ENCODE data around the gene ZNF892.
"Not testable (repeated sequence)": the region's sequence is repeated elsewhere in the genome, so short reads cannot be mapped to it uniquely, and the experiment has no call there.

Gene ZNF892

GRCh38 chr2:95231723-95232122 lies 24.4 kb downstream of the ZNF892 start:
- DNase-seq, result peak in 10 of 14 donors; percentile 2 to 70 (median 36)

GRCh38 chr2:95232232-95232631 lies 24.9 kb downstream of the ZNF892 start:
- peak in 1 of 14 donors; percentile 5 for DNase-seq

DNA sequence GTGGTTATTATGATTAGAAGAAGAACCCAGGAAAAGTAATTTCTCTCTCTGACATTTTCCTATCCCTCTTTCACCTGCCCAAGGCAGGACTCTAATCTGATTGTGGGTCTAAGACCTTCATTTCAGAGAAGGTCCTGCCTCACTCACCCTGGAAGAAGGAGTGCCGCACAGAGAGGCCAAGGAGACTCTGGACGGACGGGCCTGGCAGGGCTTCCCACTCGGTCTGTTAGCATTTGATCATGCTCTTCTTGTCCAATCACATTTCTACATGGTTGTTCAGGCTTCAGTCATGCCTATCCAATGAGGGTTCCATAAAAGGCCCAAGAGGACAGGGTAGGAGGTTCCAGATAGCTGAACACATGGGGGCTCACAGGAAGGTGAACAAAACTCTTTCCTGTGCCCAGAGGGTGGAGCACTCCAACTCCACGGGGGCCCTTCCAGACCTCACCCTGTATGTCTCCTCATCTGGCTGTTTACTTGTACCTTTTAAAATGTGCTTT lies 27.0 kb downstream of the ZNF892 start:
- no peak for DNase-seq

- no peak for DNase-seq
Measured at GRCh38 chr2:95234816-95235215, 27.5 kb downstream of the ZNF892 start.

- DNase-seq, result no peak
Measured at GRCh38 chr2:95238131-95238530, 30.8 kb downstream of the ZNF892 start.

GRCh38 chr2:95240091-95240490 lies 32.8 kb downstream of the ZNF892 start:
- DNase-seq, result no peak

DNA sequence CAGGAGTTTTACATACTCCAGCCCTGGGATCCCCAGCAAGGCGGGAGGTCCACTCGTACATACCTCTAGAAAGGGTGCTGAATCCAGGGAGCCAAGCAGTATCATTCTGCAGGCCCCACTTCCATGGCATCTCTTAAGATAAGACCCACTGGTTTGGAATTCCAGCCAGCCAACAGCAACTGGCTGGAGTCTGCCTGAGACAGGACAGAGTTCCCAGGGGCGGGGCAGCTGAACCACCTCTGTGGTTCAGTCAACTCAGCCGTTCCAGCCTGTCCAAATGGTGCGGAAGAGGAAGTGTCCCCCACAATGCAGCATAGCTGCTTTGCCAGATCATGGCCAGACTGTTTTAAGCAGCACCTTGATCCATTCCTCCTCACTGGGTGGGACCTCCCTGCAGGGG lies 33.2 kb downstream of the ZNF892 start:
- DNase-seq, result no peak

- not testable (repeated sequence) for DNase-seq
Measured at GRCh38 chr2:95242084-95242483, 34.8 kb downstream of the ZNF892 start.

Measured in C1 segment of cervical spinal cord (tissue), 14 donors.